Femur (tissue), 1 donor: ENCODE data around the gene UCK2.
A peak's percentile ranks its signal among the peaks of the same experiment; 100 is the strongest.

Experiments
- DNase-seq: peaks from one replicate; pipeline ENCODE4 v3.0.0-alpha.2; 2017

The UCK2 gene

DNA sequence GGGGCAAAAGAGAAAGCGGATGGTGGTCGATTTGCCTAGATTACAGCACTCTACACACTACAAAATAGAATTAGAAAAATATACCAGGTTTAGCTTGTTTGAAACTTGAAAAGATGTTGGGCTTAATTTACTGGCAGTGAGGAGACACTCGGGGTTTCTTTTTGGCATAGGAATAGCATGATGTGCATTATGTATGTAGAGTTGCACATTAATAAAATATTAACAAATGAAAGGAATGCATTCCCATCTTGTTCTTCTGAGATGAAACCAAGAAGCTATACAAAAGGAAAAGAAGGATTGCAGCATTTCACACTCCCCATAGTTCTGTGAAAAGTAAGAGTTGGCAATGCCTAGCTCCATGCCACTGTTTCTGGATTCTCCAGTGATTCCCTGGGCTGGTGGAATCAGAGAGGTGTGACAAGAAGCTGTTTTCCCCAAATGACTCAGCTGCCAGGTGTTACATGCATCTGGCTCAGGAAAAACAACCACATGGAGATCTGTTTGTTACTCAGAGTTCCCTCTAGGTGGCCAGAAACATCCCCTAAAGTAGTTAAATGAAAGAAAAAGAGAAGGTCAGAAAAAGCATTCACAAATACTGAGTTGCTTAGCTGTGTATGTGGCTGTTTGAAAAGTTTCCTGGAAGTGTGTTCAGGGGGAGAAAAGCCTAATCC lies 115.6 kb downstream of the UCK2 start:
- no peak for DNase-seq

DNA sequence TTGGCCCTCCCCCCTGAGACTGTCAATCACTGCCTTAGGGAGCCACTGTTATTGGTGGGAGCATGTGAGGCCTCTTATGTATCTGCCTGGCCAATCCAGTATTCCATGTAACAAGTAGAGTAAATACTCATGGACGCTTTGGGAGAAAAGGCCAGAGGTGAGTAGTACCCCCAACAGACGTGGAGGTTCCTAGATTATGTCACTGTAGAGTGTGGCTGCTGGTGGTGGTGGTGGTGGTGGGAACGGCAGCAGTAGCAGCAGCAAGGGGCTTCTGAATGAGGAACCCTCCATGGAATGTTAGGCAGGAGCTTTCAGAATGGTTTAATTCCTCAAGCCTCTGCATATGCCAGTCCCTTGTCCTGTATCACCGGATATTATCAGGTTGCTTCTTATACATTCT lies 118.5 kb downstream of the UCK2 start:
- DNase-seq = no peak

DNA sequence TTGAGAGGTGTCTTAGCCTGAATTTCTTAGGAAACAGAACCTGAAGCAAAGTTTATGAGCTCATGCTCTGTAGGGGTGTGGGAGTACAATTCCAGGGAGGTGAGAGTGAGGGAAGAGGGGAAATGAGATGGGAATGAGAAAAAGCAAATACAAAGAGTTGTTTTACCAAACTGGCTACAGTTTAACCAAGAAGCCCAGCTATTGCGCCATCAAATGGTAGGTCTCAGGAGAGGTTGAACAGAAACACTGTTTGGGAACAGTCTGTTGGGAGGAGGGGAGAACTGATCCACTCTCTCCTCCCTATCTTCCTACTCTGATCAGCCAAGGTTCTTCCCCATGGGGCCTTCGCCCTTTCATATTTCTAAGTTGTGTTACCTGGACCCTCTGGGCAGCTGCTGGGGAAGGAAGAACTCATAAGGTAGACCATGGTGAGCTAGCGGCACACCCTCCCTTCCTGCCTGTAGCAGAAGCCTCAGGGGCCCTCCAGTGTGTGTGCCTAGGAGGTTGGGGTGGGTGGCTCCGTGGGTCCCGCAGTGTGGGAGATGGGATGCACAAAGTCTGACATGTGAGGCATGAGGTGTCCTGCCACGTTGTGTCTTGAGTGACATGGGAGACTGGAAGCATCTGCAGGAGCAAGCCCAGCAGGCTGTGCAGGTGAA lies 120.5 kb downstream of the UCK2 start:
- no peak for DNase-seq

DNA sequence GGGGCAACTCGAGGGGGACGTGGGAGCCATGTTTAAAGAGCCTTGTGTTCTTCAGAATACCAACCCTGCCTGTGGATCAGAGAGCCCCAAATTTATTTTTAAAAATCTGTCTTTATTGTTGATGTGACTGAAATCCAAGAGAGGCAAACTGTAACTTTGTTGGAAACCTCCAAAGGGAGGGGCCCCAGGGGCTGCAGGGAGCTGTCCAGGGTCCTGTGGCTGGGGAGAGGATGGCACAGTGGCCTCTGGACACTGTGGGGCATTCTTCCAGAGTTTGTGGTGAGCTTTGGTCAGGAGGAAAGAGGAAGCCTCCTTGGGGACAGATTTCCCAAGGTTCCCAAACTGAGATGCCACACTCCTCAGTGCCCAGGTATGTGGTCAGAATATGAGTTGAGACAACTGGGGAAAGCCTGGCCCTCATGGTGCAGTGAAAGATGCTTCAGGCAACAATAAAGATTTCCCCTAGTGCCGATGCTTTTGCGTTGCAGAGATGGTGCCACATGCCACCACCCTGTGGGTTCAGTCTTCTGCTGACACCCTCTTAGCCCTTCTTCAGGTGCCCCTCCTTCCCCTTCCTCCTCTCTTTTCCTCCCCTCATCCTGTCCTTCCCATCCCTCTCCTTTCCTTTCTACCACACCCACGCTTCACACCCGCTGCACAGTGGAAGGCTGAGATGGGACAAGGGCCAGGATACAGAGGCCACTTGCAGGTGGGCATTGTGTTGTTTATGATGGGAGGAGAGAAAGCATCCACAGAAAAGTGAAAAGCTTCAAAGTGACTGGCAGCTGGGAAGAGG lies 122.1 kb downstream of the UCK2 start:
- DNase-seq = peak; percentile 47

DNA sequence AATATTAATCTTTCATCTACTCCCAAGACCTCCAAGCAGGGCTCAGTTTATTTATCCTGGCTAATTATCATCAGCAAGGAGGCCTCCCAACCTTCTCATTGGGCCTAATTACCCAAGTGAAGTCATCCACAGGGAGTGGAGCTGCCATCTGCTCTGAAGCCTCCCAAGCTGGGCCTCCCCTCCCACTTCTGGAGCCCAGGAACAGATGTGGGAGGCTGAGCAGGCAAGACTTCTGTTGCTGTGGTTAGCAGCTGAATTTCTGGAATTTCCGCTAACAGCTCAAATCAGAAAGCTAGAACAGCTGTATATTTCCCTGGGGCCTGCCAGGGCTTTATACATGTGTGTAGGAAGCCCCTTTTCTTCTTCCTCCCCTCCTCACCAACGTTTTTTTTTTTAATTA lies 127.5 kb downstream of the UCK2 start:
- DNase-seq = peak; percentile 57

DNA sequence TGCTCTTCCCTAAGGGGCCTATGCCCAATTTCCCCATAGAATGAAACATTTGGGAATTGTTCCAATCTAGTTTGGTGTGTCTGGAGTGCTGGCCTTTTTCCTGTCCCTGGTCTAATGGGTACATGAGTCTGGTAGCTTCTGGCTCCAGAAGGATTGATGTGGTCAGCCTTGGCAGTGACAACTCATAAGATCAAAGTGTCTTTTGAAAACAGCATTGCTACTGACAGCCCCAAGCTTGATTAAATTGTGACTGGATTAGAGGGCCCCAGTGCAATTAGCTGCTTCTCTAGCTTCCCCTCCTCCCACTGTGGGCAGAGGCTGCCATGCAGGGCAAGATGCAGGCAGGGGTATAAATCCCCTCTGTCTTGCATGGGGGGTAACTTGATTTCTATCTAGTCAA lies 130.9 kb downstream of the UCK2 start:
- DNase-seq = no peak

DNA sequence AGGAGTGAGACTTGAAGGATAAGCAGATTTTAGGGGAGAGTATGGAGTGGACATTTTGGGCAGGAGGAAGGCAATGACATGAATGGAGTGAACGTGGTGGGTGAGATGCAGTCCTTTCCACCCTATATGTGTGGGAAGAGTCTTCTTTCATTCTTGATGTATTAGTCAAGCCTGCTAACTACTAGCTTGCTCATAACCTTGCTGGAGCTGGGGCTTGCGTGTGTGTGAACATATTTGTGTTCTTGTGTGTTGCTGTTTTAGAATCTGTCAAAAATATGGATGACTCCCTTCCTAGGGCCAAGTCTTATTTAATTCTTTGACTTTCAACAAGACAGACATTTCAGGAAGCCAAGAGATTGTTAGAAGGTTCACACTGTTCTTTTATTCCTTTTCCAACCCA lies 132.7 kb downstream of the UCK2 start:
- DNase-seq = no peak

DNA sequence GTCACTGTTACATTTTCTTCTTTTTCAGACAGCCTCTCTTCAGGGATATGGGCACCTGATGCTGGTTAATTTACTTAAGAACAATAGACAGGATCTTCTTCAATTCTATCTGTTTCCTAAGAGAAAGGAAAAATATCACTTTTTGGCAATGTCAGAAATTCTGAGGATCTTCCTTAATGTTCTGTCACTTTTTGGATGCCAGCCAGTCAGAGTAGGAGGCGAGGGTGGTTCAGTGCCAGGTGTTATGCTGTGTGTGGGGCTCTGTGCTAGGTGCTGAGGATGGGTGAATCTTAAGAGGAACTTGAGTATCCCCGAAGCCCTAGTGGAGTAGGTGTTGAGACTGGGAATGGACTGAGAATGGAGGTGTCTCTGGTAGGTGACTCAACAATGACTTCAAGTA lies 133.5 kb downstream of the UCK2 start:
- DNase-seq = no peak
